COLO668 (cell line): ENCODE measurements around the gene SUSD5.
"Not testable (repeated sequence)": the region's sequence is repeated elsewhere in the genome, so short reads cannot be mapped to it uniquely, and the experiment has no call there.

Experiments used
- DNase-seq: peaks from one replicate; lab custom pipeline; 2025; ENCODE audit not compliant: unreplicated experiment; lab: John Stamatoyannopoulos, UW

The SUSD5 gene

DNA sequence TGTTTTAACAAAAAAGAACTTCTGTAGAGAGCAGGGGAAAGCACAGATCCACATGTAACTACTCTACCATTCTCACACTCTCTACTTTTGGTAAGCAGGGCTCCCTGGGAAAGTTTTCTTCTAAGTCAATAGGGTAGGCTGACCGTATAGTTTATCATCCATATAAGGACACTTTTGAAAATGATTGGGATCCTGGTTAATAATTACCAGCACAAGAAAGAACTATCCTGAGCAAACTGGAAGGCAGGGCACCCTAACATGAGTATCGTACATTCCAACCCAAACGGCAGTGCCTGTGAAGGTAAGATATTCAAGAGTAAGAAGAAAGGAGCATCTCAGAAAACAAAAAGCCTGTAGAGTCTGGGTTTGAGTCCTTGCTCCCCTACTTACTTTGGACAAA, 22.1 kb downstream of the SUSD5 start:
- no peak for DNase-seq

DNA sequence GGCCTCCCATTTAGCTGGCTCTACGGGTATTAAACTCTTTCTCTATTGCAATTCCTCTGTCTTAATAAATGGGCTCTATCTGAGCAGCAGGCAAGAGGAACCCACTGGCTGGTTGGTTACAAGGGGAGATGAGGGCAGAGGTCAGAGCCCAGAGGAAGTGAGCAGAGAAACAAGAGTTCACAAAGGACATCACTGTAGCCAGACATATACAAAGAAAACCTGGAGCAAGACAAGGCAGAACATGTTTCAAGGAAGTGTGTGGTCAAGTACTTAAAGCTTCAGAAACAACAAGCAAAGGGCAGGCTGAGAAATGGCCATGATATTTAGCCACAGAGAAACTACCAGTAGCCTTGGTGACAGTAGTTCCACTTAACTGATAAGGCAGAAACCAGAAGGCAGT, 24.3 kb downstream of the SUSD5 start:
- no peak for DNase-seq

GRCh38 chr3:33187368-33187634, 31.3 kb downstream of the SUSD5 start:
- DNase-seq, result no peak

- no peak for DNase-seq
Measured at GRCh38 chr3:33186524-33187367, 31.9 kb downstream of the SUSD5 start.

DNA sequence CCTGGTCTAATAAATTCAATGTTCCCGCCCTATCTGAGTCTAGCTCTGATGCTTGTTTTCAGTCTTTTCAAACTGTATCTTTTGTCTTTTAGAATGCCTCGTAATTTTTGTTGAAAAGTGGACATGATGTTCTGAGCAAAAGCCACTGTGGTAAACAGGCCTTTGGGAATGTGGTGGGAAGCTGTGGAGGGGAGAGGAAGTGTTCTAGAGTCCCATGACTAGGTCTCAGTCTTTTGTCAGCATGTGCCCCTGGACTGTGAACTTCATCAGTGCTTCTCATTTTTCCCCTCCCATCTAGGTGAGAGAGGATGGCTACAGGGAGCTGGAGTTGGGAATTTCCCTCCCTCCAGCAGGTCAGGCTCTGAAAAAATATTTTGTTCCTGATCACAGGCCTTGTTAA, 33.7 kb downstream of the SUSD5 start:
- no peak for DNase-seq

DNA sequence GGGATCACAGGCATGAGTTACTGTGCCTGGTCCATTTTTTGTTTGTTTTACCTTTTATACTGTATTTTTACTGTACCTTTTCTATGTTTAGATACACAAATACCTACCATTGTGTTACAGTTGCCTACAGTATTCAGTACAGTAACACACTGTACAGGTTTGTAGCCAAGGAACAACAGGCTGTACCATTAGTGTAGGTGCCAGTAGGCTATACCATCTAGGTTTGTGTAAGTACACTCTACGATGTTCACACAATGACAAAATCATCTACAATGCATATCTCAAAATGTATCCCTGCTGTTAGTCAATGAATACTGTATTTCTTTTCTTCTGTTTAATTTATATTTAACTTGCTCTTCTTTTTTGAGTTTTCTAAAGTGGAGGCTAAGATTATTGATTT, 37.0 kb downstream of the SUSD5 start:
- not testable (repeated sequence) for DNase-seq

DNA sequence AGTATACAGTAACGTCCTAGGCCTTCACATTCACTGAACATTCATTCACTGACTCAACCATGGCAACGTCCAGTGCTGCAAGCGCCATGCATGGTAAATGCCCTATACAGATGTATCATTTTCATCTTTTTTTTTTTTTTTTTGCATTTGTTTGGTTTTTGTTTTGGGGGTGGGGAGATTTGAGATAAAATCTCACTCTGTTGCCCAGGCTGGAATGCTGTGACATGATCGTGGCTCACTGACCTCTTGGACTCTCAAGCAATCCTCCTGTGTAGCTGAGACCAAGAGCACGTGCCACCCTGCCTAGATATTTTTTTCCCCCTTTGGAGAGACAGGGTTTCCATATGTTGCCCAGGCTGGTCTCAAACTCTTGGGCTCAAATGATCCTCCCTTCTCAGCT, 37.4 kb downstream of the SUSD5 start:
- no peak for DNase-seq

DNA sequence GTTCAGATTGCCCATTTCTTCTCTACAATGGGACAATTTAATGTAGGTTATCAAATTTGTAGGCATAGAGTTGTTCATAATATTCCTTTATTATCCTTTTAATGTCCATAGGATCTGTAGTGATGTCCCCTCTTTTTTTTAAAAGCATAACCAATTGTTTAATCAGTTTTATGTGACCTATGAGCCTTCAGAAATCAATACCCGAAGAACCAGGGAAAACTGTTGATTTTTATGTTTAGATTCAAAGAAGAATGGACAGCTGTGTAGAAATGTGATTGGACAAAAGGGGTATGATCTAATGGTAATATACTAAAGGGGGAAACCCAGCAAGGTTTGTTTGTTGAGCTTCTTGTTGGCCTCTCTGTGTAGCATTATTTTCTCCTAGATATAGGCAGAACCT, 39.5 kb downstream of the SUSD5 start:
- no peak for DNase-seq

DNA sequence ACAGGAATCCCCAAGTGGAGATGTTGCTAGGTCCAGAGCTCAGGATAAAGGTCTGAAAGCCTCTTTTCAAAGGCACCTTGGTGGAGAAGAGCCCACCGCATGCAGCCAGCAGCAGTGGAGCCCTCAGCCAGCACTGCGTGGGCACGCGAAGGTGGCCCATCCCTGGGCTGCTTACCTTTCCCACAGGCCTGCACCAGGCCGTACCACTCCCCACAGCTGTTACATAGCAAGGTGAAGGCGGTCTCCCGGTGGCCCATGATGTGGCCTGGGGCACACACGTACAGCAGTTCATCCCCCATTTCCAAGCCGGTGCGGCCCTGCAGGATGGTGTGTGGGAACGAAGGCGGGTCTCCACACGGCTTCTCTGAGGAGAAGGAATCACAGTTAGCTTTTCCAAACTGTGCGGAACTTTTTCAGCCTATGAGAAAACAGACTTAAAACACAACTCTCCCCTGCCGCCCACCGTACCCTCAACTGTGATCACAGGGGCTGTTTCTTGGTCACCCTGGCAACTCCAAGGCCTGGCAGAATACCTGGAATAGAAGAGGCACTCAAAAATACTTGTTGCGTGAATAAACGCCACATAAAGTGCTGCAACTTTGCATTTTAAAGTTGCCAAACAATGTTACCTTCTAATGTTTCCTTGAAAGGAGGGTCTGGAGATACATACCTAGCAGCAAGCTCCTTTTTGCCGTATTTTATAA, 43.7 kb downstream of the SUSD5 start:
- no peak for DNase-seq

DNA sequence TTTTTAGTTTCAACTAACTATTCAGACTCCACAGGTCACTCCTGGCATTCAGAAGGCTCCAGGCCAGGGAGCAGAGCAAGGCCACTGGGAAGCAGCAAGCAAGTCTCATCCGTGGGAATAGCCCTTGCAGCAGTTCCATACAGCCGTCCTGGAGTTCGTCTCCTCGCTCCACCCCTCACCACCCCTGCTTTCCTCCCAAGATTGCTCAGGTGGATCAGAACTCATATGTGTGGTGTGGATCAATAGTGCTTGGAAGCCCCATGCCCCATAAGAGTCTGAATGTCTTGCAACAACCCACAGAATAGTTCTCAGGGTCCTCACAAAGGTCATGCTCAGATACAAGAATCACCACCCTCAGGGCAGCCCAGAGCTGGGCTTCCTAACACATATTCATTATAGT, 44.5 kb downstream of the SUSD5 start:
- DNase-seq, result no peak

DNA sequence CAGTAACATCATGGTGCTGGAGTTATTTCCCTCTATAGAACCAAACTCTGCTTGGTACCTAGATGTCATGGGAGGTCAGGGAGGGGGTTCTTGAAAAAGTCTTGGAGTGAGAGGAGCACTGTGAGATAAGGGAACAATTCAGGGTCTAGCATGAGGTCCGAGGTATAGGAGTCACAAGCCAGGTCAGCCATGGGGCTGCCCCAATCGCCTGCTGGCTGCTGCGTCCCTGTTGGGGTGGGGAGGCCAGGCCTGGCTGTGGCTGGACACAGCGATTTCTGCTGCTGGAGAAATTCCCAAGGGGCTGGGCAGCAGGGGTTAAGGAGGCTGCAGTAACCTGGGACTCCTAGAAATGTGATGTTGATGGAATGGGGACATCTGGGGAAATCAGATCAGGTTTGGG, 44.9 kb downstream of the SUSD5 start:
- no peak for DNase-seq

DNA sequence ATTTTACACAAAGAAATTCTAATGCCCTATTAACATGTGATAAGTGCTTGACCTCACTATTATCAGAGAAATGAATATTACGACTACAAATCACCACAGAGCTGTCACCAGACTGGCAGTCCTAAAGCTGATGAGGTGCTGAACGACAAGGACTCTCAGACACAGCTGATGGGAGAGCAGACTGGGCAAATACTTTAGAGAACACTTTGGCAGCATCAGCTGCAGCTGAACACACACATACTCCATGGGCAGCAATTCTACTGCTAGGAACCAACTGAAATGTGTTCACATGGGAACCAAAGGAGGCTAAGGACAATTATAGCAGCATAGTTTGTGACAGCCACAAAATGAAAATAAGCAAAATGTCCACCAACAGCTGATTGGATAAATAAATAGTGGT, 45.5 kb downstream of the SUSD5 start:
- DNase-seq, result peak; percentile 19

- no peak for DNase-seq
Measured at GRCh38 chr3:33171580-33171979, 47.0 kb downstream of the SUSD5 start.

DNA sequence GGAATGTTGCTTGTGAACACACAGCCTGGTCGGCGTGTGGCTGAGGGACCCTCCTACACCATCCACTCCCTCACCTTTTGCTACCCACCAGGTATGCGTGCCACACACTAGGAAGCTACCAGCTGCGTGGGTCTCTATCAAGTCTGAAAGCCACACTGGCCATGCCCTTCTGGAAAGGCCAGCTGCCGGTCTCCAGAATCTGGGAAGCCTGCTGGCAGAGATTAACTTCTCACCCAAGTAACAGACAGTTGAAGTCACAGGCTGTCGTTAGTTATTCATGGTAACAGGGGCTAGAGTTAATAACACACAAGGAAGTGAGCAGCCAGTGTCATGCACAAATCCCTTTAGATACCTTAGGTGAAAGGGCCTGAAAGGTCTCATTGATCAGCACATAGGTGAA, 48.1 kb downstream of the SUSD5 start:
- DNase-seq, result no peak

GRCh38 chr3:33167716-33168336, 50.8 kb downstream of the SUSD5 start:
- no peak for DNase-seq

DNA sequence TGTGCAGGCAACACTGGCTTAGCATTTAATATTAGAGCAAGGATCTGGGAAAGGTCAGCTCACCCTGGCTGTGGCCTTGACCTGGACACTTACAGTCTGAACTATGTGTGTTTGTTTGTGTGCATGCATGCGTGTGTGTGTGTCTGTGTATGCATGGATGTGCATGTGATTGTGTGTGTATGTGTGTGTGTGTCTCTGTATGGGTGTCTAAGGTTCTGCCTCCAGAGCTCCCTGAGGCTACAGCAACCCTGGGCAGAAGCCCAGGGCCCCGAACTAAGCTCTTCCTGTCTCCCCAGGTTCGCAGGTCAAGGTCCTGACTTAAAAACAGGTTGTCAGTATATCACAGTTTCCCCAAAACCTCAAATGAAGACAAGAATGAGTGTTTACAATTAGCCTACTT, 51.3 kb downstream of the SUSD5 start:
- DNase-seq, result no peak

DNA sequence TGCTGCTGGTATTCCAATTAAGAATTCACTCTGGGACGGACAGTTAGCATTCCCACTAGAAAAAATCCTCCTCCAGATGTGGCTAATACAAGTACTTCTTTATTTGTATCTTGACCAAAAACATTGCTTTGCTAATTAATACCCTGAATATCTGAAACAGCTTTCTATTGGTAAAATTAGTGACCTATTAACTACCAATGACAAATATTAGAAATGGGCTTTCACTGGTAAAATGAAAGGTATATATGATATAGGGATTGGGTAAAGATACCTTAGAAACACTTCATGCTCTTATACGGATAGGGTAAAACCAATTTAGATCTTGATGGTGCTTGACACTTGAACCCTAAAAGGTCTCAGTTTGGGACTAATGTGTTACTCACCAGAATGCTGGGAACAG, 52.5 kb downstream of the SUSD5 start:
- DNase-seq, result no peak

- DNase-seq, result no peak
Measured at GRCh38 chr3:33165372-33165771, 53.2 kb downstream of the SUSD5 start.

DNA sequence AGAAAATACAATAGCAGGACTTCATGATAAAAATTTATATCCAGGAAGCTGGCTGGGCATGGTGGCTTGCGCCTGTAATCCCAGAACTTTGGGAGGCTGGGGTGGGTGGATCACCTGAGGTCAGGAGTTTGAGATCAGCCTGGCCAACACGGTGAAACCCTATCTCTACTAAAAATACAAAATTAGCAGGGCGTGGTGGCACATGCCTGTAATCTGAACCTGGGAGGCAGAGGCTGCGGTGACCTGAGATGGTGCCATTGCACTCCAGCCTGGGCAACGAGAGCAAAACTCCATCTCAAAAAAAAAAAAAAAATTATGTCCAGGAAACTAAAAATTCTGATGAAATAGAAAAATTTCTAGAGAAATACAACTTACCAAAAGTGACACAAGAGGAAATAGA, 56.0 kb downstream of the SUSD5 start:
- DNase-seq, result not testable (repeated sequence)

GRCh38 chr3:33159981-33160380, 58.6 kb downstream of the SUSD5 start:
- DNase-seq, result no peak

GRCh38 chr3:33159234-33159633, 59.4 kb downstream of the SUSD5 start:
- DNase-seq, result no peak

GRCh38 chr3:33155301-33155700, 63.3 kb downstream of the SUSD5 start:
- DNase-seq, result no peak
